Measurements from ENCODE around the gene THADA.

GRCh38 chr2:43425659-43426058, 170.2 kb downstream of the THADA start:
- TF ChIP-seq SUZ12 (IDR thresholded peaks at IDR 0.05): no peak
- no peak for TF ChIP-seq FOXK2 (IDR thresholded peaks at IDR 0.05)
- TF ChIP-seq PKNOX1 (IDR thresholded peaks at IDR 0.05): no peak
- no peak for TF ChIP-seq CTBP1 (IDR thresholded peaks at IDR 0.05; ENCODE audit: borderline replicate concordance)
- TF ChIP-seq HDGF (IDR thresholded peaks at IDR 0.05; ENCODE audit: borderline replicate concordance): no peak
- no peak for TF ChIP-seq ARNT (IDR thresholded peaks at IDR 0.05)
- TF ChIP-seq SP1 (IDR thresholded peaks at IDR 0.05): no peak
- no peak for TF ChIP-seq ELF4 (IDR thresholded peaks at IDR 0.05)
